HEK293 (cell line): ENCODE results near the gene NR2F1-AS1.

Source experiments
- PATZ1 ChIP-seq: fragments of 450-650 bp; formaldehyde crosslinking; IDR thresholded peaks from 2 replicates; pipeline ENCODE4 v1.5.1; 2016; ENCODE audit warnings: missing biosample characterization, missing genetic modification characterization
- ZNF175 ChIP-seq: fragments of 450-650 bp; formaldehyde crosslinking; IDR thresholded peaks from 2 replicates; pipeline ENCODE4 v1.5.1; 2016; ENCODE audit warnings: missing biosample characterization, missing genetic modification characterization
- ZNF274 ChIP-seq, 2 experiments: fragments of 200-500 bp in 1 of 2; fragments of 450-650 bp in 1 of 2; sonication (Bioruptor generic) in 1 of 2; formaldehyde crosslinking in 1 of 2; IDR thresholded peaks; 2 replicates each; pipeline versions ENCODE4 v1.5.1 to v1.6.1; 2014 to 2016; ENCODE audit warnings: borderline replicate concordance in 1 of 2, inconsistent platforms in 1 of 2, low read length in 1 of 2, missing biosample characterization in 1 of 2, missing genetic modification characterization in 1 of 2
- ZNF555 ChIP-seq: fragments of 450-650 bp; formaldehyde crosslinking; conservative IDR thresholded peaks from 2 replicates; pipeline ENCODE4 v1.5.1; 2017; ENCODE audit warnings: missing biosample characterization, mild to moderate bottlenecking, missing genetic modification characterization, inconsistent platforms

GRCh38 chr5:93591323-93591945 is 10.4 kb upstream of the NR2F1-AS1 start:
- TF ChIP-seq ZNF175 (tag by site-specific recombination): no peak
- TF ChIP-seq ZNF555 (tag by site-specific recombination): no peak
- no peak for TF ChIP-seq ZNF274 (IDR thresholded peaks at IDR 0.05; ENCODE audit: low read length)
- no peak for TF ChIP-seq ZNF274 (tag by site-specific recombination; IDR thresholded peaks at IDR 0.05; ENCODE audit: borderline replicate concordance)
- no peak for TF ChIP-seq PATZ1 (tag by site-specific recombination)
